ENCODE measurements around the gene VPS37C.

Gene VPS37C

GRCh38 chr11:61133956-61134662, 27.1 kb downstream of the VPS37C start:
- H3K4me3 ChIP-seq (ENCODE audit: low read depth, low read length) = no peak overlapping the region
- no peak for TF ChIP-seq CTCF (IDR thresholded peaks at IDR 0.05; ENCODE audit: low read depth, low read length)

- TF ChIP-seq CTCF (IDR thresholded peaks at IDR 0.05; ENCODE audit: low read depth, low read length) = no peak
- no peak overlapping the region for H3K4me3 ChIP-seq (ENCODE audit: low read depth, low read length)
Observed at GRCh38 chr11:61133145-61133544, 28.1 kb downstream of the VPS37C start.

DNA sequence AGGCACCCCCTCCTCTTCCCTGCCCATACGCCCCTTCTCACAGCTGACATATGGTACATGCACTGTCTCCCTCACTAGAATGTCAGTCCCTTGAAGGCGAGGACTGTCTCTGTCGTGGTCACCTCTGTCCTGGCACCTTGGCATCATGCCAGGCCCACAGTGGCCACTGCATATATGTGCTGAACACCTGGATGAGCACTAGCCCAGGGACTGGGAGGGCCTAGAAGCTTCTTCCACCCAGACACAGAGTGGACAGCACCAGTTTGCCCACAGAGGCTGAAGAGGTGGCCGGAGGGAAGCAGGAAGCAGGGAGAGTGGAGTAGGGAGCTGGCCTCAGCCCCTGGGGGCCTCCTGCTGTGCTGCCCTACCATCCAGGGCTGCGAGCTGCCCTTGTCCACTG, 28.6 kb downstream of the VPS37C start:
- H3K4me3 ChIP-seq (ENCODE audit: low read depth, low read length) = no peak overlapping the region
- TF ChIP-seq CTCF (IDR thresholded peaks at IDR 0.05; ENCODE audit: low read depth, low read length) = no peak

DNA sequence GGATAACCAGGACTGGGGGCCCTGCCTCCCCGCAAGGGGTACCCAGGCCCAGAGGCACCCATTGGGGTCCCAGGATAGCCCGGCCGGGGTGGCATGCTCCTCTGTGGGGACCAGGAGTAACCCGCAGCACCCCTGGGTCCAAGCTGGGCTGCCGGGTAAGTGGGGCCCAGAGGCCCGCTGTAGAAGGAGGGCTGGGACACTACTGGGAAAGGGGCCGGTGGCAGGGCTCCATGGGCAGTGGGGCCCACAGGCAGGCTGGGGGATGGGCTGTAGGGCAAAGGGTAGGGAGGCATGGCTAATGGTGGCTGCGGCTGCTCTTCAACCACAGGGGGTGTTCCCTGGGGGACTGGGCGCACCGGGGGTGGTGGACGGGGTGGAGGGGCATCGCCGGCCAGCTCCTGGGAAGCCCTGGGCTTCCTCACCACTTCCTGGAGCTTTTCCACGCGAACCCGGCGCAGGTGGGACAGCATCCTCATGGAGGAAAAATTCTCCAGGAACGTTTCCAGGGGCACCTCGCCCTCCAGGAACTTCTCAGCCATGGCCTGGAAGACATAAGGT, 29.1 kb downstream of the VPS37C start:
- no peak overlapping the region for H3K4me3 ChIP-seq (ENCODE audit: low read depth, low read length)

GRCh38 chr11:61131586-61131985, 29.6 kb downstream of the VPS37C start:
- TF ChIP-seq CTCF (IDR thresholded peaks at IDR 0.05; ENCODE audit: low read depth, low read length) = no peak
- H3K4me3 ChIP-seq (ENCODE audit: low read depth, low read length) = no peak overlapping the region

More for the DNA sequence above, 29.1 kb downstream of the VPS37C start:
- TF ChIP-seq CTCF (IDR thresholded peaks at IDR 0.05; ENCODE audit: low read depth, low read length) = no peak

GRCh38 chr11:61131186-61131585, 30.0 kb downstream of the VPS37C start:
- H3K4me3 ChIP-seq (ENCODE audit: low read depth, low read length) = no peak overlapping the region
- TF ChIP-seq CTCF (IDR thresholded peaks at IDR 0.05; ENCODE audit: low read depth, low read length) = no peak

All from WI38 (cell line).